Stimulated activated CD8-positive, alpha-beta memory T cell treated with anti-CD3 and anti-CD28 coated beads, Interleukin-15, amount 100 ng/mL, for 24 hours (primary cell): ENCODE measurements around the gene SHOX.
"Not testable (repeated sequence)": the region's sequence is repeated elsewhere in the genome, so short reads cannot be mapped to it uniquely, and the experiment has no call there.

Source experiments
- DNase-seq: peaks from one replicate; pipeline ENCODE4 v3.0.0-alpha.2; 2020; ENCODE audit warnings: low read depth

The SHOX gene

GRCh38 chrX:630612-631496 lies at the start of gene SHOX:
Gene SHOX (plus strand): TSS chrX:630791. CDS start chrX:630898, 107 bp downstream.
- no peak for DNase-seq

DNA sequence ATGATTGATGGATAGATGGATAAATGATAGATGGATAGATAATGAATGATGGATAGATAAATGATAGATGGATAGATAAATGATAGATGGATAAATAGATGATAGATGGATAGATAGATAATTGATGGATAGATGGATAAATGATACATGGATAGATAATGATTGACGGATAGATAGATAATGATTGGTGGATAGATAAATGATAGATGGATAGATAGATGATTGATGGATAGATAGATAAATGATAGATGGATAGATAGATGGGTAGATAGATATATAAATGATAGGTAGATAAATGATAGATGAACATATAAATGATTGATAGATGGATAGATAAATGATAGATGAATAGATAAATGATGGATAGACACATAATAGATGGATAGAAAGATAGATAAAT lies 49.5 kb upstream of the SHOX start:
- no peak for DNase-seq

DNA sequence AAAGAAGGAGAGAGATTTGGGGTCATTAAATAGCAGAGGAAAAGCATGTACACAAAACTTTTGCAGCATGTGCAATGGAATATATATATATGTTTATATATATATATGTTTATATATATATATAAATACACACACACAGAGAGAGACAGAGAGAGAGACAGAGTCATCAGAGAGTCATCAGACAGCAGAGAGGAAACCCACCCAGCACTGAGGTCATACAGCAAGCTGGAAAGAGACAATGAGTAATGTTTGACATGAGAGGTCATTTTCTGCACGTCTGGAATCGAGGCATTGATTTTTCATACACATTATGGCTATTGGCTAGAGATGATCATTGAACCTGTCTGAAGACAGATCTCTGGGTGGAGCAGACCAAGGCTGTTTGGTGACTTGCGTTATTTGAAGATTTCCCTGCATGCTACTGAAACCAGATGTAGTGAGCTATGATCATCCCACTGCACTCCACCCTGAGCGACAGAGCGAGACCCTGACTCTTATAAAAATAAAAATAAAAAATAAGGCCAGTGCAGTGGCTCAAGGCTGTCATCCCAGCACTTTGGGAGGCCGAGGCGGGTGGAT lies 48.8 kb upstream of the SHOX start:
- no peak for DNase-seq

DNA sequence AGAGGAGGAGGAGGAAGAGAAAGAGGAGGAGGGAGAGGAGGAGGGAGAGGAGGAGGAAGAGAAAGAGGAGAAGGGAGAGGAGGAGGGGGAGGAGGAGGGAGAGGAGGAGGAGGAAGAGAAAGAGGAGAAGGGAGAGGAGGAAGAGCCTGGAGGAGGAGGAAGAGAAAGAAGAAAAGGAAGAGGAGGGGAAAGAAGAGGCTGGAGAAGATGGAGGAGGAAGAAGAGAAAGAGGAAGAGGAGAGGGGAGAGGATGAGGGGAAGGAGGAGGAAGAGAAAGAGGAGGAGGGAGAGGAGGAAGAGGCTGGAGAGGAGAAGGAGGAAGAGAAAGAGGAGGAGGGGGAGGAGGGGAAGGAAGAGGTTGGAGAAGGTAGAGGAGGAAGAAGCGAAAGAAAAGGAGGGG lies 46.0 kb upstream of the SHOX start:
- no peak for DNase-seq

DNA sequence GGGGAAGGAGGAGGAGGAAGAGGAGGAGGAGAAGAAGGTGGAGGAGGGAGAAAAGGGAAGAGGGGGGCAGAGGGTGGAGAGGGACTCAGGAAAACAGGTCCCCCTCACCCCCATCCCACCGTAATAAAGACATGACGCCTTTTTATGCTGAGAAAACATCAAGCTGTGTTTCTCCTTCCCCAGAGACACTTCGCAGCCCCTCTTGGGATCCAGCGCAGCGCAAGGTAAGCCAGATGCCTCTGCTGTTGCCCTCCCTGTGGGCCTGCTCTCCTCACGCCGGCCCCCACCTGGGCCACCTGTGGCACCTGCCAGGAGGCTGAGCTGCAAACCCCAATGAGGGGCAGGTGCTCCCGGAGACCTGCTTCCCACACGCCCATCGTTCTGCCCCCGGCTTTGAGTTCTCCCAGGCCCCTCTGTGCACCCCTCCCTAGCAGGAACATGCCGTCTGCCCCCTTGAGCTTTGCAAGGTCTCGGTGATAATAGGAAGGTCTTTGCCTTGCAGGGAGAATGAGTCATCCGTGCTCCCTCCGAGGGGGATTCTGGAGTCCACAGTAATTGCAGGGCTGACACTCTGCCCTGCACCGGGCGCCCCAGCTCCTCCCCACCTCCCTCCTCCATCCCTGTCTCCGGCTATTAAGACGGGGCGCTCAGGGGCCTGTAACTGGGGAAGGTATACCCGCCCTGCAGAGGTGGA lies 45.3 kb upstream of the SHOX start:
- no peak for DNase-seq

- no peak for DNase-seq
These were observed 44.2 kb upstream of the SHOX start for GRCh38 chrX:586351-586750.

DNA sequence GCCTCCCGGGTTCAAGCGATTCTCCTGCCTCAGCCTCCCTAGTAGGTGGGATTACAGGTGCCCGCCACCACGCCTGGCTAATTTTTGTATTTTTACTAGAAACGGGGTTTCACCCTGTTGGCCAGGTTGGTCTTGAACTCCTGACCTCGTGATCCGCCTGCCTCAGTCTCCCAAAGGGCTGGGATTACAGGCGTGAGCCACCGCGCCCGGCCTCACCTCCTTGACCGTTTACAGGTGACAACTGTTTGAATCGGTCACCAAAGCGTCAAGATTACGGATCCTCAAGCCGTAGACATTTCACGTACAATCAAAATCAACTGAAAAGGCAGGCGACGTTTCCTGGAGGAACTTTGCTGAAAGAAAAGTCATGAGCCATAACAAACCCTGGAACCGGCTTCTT lies 41.3 kb upstream of the SHOX start:
- DNase-seq = not testable (repeated sequence)

GRCh38 chrX:590693-591404 lies 39.7 kb upstream of the SHOX start:
- DNase-seq = no peak

DNA sequence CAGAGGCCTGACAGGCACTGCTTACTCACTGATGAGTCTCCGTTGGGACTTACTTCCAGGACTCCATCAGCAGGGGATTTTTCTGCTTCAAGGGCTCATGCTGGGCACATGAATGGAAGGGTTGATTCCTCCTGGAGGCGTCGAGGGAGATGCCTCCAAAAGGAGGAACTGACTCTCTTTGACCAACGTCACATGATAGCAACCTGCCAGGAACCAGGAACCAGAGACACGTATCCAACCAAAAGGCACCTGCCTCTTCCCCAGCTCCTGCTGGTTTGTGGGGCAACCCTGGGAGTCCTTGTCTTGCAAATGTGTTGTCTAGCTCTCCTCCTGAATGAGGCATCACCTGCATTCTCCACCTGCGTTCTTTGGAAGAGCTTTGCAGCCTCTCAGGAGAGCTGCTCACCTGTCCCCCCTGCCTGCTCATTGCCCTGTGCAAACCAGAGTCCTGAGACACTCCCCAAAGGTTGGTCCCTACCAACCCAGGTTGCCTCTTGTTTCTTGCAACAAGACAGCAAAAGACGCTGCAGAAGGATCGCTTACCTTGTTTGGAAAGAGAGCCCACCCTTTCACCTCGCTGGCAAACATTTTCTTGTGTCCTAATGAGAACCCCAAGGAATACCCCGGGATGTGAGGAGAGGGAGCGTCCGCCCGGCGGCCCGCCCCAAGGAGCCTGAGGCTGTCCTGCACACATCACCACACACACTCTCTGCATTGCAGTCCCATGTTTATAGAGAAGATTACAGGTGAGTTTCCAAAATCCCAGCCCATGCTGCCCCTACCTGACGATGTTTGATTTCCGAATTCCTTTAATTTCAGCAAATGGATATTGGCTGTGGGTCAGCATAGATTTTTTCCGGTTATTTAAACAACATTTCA lies 30.5 kb upstream of the SHOX start:
- no peak for DNase-seq

DNA sequence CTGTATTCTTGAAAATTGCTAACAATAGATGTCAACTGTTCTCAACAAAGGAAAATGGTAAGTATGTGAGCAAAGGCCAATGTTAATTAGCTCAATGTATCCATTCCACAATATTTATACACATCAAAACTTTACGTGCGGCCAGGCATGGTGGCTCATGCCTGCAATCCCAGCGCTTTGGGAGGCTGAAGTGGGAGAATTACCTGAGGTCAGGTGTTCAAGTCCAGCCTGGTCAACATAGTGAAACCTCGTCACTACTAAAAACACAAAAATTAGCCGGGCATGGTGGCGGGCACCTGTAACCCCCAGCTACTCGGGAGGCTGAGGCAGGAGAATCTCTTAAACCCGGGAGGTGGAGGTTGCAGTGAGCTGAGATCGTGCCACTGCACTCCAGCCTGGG lies 27.6 kb upstream of the SHOX start:
- DNase-seq = not testable (repeated sequence)

GRCh38 chrX:604616-605015 lies 26.0 kb upstream of the SHOX start:
- not testable (repeated sequence) for DNase-seq

DNA sequence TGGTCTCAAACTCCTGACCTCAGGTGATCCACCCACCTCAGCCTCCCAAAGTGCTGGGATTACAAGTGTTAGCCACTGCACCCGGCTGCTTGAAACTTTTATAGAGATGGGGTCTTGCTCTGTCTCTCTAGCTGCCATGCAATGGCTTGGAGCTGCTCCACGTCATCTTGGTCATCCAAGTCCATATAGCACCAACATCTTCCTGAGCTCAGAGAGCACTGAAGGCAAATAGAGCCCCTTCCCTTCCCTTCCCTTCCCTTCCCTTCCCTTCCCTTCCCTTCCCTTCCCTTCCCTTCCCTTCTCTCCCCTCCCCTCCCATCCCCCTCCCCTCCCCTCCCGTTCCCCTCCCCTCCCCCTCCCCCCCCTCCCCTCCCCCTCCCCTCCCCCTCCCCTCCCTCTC lies 22.5 kb upstream of the SHOX start:
- DNase-seq = not testable (repeated sequence)

GRCh38 chrX:614136-614535 lies 16.5 kb upstream of the SHOX start:
- DNase-seq = no peak

GRCh38 chrX:617401-617800 lies 13.2 kb upstream of the SHOX start:
- no peak for DNase-seq

GRCh38 chrX:617891-618290 lies 12.7 kb upstream of the SHOX start:
- DNase-seq = no peak

DNA sequence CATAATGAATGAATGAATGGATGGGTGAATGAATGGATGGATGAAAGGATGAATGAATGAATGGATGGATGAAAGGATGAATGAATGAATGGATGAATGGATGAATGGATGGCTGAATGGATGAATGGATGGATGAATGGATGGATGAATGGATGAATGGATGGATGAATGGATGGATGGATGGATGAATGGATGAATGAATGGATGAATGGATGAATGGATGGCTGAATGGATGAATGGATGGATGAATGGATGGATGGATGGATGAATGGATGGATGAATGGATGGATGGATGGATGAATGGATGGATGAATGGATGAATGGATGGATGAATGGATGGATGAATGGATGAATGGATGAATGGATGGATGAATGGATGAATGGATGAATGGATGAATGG lies 12.3 kb upstream of the SHOX start:
- DNase-seq = not testable (repeated sequence)

DNA sequence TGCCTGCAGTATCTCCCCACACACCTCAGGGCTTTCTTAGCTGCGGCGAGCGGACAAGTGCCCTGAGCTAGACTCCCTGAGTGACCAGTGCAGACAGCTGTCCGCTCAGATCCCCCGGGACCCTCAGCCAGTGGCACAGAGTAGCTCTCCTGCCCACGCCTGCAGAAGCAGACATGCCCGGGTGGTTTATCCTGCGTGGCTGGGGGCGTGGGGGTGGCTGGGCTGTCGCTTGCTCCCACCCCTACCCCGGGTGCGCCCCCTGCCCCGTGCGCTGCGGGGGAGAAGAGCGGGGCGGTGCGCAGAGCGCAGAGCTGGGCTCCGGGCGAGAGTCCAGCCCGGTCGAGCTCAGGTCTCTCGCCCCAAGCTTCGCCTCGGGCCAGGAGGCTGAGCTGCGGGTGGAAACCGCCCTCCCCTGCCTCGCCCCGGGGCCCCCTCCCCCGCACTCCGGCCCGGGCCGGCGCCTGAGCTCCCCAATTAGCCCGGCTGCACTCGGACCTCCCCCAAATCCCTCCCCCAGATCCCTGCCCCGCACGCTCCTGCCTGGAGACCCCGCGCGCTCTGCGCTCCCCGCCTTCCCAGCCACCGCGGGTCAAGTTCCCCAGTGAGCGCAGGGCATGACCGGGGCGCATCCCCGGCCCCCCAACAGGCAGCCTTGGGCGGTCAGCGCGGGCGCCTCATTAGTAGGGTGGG lies 11.7 kb upstream of the SHOX start:
- no peak for DNase-seq

DNA sequence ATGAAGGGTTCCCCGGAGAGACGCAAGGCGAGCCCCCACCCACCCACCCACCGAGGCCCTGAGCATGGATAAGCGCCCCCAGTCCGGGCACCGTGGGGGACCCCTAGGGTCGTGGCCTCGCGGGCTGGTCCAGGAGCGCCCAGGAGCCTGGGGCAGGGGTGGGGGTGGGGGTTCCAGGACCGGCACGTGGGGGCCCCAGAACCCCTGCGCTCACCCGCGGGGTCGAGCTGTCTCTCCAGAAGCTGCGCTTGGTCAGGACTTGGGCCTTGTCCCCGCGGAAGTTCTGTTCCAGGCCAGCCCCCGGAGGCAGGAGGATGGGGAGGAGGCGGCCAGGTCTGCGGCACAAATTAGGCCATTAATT lies 11.2 kb upstream of the SHOX start:
- DNase-seq = no peak

DNA sequence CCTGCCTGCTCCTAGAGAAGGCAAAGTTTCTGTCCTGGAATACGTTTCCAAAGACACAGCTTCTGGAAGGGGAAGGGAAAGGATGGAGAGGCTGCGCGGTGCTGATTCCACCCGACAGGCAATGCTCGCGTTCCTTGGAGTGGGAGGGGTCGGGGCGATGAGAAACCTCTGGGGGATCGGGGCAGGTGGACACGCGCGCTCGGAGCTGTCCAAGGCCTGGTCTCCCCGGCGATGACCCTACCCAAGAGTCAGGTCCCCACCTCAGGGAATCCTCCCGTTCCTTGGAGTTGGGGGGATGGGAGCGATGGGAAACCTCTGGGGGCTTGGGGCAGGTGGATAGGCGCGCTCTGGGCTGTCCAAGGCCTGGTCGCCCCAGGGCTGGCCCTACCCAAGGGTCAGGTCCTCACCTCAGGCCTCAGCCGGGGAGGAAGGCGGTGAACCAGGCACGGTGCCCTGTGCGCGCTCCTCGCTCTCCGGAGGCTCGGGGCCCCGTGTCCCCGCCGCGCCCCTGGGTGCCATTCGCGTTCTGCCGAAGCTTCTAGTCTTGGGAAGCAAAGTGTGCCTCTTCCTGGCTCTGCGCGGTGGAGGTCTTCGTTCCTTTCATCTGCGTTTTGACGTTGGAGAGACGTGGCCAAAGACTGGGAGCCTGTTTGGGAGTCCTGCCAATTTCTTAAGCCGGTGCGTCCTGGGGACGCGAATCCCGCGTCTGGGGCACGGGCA lies 10.6 kb upstream of the SHOX start:
- DNase-seq = no peak
